Measurements from ENCODE around the gene PHF3.
A peak's percentile ranks its signal among the peaks of the same experiment; 100 is the strongest.

Gene PHF3

GRCh38 chr6:63635588-63636517 lies at the start of gene PHF3:
PHF3 (plus strand) TSS chr6:63635802; CDS start chr6:63646552, 10,750 bp downstream.
- DNase-seq (ENCODE audit: low spot score) = peak; percentile 86

- DNase-seq (ENCODE audit: low spot score) = no peak
Observed at GRCh38 chr6:63589952-63590411, 45.6 kb upstream of the PHF3 start.

- DNase-seq (ENCODE audit: low spot score) = no peak
Observed at GRCh38 chr6:63592886-63593285, 42.7 kb upstream of the PHF3 start.

- peak; percentile 3 for DNase-seq (ENCODE audit: low spot score)
Observed at GRCh38 chr6:63597141-63598048, 38.2 kb upstream of the PHF3 start.

GRCh38 chr6:63598049-63599036 lies 37.3 kb upstream of the PHF3 start:
- DNase-seq (ENCODE audit: low spot score) = peak; percentile 83

- DNase-seq (ENCODE audit: low spot score) = no peak
Observed at GRCh38 chr6:63599243-63599642, 36.4 kb upstream of the PHF3 start.

GRCh38 chr6:63600136-63600535 lies 35.5 kb upstream of the PHF3 start:
- no peak for DNase-seq (ENCODE audit: low spot score)

- DNase-seq (ENCODE audit: low spot score) = no peak
Observed at GRCh38 chr6:63609231-63609630, 26.4 kb upstream of the PHF3 start.

GRCh38 chr6:63610944-63611343 lies 24.7 kb upstream of the PHF3 start:
- no peak for DNase-seq (ENCODE audit: low spot score)

- DNase-seq (ENCODE audit: low spot score) = no peak
Observed at GRCh38 chr6:63611560-63611959, 24.0 kb upstream of the PHF3 start.

GRCh38 chr6:63615590-63615989 lies 20.0 kb upstream of the PHF3 start:
- DNase-seq (ENCODE audit: low spot score) = no peak

GRCh38 chr6:63624091-63624490 lies 11.5 kb upstream of the PHF3 start:
- no peak for DNase-seq (ENCODE audit: low spot score)

- DNase-seq (ENCODE audit: low spot score) = no peak
Observed at GRCh38 chr6:63630466-63630865, 5.1 kb upstream of the PHF3 start.

- DNase-seq (ENCODE audit: low spot score) = peak; percentile 5
Observed at GRCh38 chr6:63634630-63635029, 972 bp upstream of the PHF3 start.

GRCh38 chr6:63635215-63635587 lies 401 bp upstream of the PHF3 start:
- no peak for DNase-seq (ENCODE audit: low spot score)

- DNase-seq (ENCODE audit: low spot score) = peak; percentile 41
Observed at GRCh38 chr6:63636518-63637021, 968 bp downstream of the PHF3 start.

- peak; percentile 2 for DNase-seq (ENCODE audit: low spot score)
Observed at GRCh38 chr6:63637865-63638445, 2.4 kb downstream of the PHF3 start.

GRCh38 chr6:63640062-63640461 lies 4.5 kb downstream of the PHF3 start:
- DNase-seq (ENCODE audit: low spot score) = peak; percentile 7

- DNase-seq (ENCODE audit: low spot score) = no peak
Observed at GRCh38 chr6:63643862-63644261, 8.3 kb downstream of the PHF3 start.

- DNase-seq (ENCODE audit: low spot score) = no peak
Observed at GRCh38 chr6:63644668-63645326, 9.2 kb downstream of the PHF3 start.

Data from SW480 (cell line).